Nephron progenitor cell (in vitro differentiated cells): Measurements from ENCODE around the gene ATAD3B.
"Not testable (repeated sequence)": the region's sequence is repeated elsewhere in the genome, so short reads cannot be mapped to it uniquely, and the experiment has no call there.

Experiments used
- DNase-seq: peaks from one replicate; pipeline ENCODE4 v3.0.0; 2021
- H3K27ac Mint-ChIP-seq: 2 replicates; pipeline ENCODE4 v1.8.0; 2021; ENCODE audit warnings: mild to moderate bottlenecking, moderate library complexity, mixed read lengths
- H3K27me3 Mint-ChIP-seq: 2 replicates; pipeline ENCODE4 v1.8.0; 2021; ENCODE audit warnings: mild to moderate bottlenecking, low read depth, mixed read lengths; ENCODE audit not compliant: poor library complexity
- H3K36me3 Mint-ChIP-seq: 2 replicates; pipeline ENCODE4 v1.8.0; 2021; ENCODE audit warnings: low read depth, mixed read lengths
- H3K4me1 Mint-ChIP-seq: 2 replicates; pipeline ENCODE4 v1.8.0; 2021; ENCODE audit warnings: mixed read lengths
- H3K4me3 Mint-ChIP-seq: 2 replicates; pipeline ENCODE4 v1.8.0; 2021; ENCODE audit warnings: mild to moderate bottlenecking, moderate library complexity, mixed read lengths
- H3K9me3 Mint-ChIP-seq: 2 replicates; pipeline ENCODE4 v1.8.0; 2021; ENCODE audit warnings: mild to moderate bottlenecking, moderate library complexity, mixed read lengths
- CTCF ChIP-seq: fragments of 200-600 bp; sonication (generic); IDR thresholded peaks from 2 replicates; pipeline ENCODE4 v1.5.0; 2021; ENCODE audit warnings: antibody characterized with exemption

ATAD3B gene

GRCh38 chr1:1449099-1449739 is 22.3 kb upstream of the ATAD3B start, which contains the start of gene ATAD3C:
Gene ATAD3C (plus strand): TSS chr1:1449689. CDS start chr1:1450684, 995 bp downstream.
- Mint-ChIP-seq H3K27me3 (peaks cover 7% of the 10 kb centered on the region), H3K4me3 (no peak within 1 kb of the TSS), H3K4me1 (peaks cover 6% of the 10 kb centered on the region), H3K9me3 (no peaks in the 10 kb centered on the region), H3K36me3 (no peaks in the 10 kb centered on the region), H3K27ac (no peak within 1 kb of the TSS)
- no peak for TF ChIP-seq CTCF
- no peak for DNase-seq

- not testable (repeated sequence) for H3K27me3 Mint-ChIP-seq, H3K27ac Mint-ChIP-seq, H3K4me1 Mint-ChIP-seq, H3K9me3 Mint-ChIP-seq, DNase-seq, H3K4me3 Mint-ChIP-seq, H3K36me3 Mint-ChIP-seq
These were observed 20.9 kb upstream of the ATAD3B start for GRCh38 chr1:1450616-1451015.

- Mint-ChIP-seq H3K9me3 (no peaks in the 10 kb centered on the region), H3K27me3 (peaks cover 7% of the 10 kb centered on the region), H3K4me1 (peaks cover 6% of the 10 kb centered on the region), H3K36me3 (no peaks in the 10 kb centered on the region), H3K4me3 (no peak overlapping the region), H3K27ac (no peak overlapping the region)
- TF ChIP-seq CTCF, result no peak
- no peak for DNase-seq
These were observed 19.7 kb upstream of the ATAD3B start for GRCh38 chr1:1451696-1452364.

GRCh38 chr1:1452365-1452739 is 19.2 kb upstream of the ATAD3B start:
- H3K27ac Mint-ChIP-seq, H3K4me1 Mint-ChIP-seq, H3K9me3 Mint-ChIP-seq, H3K27me3 Mint-ChIP-seq, DNase-seq, H3K4me3 Mint-ChIP-seq, H3K36me3 Mint-ChIP-seq: not testable (repeated sequence)

- H3K4me3 Mint-ChIP-seq, result no peak overlapping the region
- H3K36me3 Mint-ChIP-seq, result no peaks in the 10 kb centered on the region
- no peak for TF ChIP-seq CTCF
- no peak overlapping the region for H3K27ac Mint-ChIP-seq
- no peak for DNase-seq
- H3K4me1 Mint-ChIP-seq, result peaks cover 6% of the 10 kb centered on the region
- H3K9me3 Mint-ChIP-seq, result no peaks in the 10 kb centered on the region
- peaks cover 7% of the 10 kb centered on the region for H3K27me3 Mint-ChIP-seq
These were observed 18.7 kb upstream of the ATAD3B start for GRCh38 chr1:1452882-1453281.

GRCh38 chr1:1454286-1455056 is 17.1 kb upstream of the ATAD3B start:
- not testable (repeated sequence) for H3K36me3 Mint-ChIP-seq, H3K27ac Mint-ChIP-seq, H3K4me3 Mint-ChIP-seq, H3K4me1 Mint-ChIP-seq, H3K9me3 Mint-ChIP-seq, H3K27me3 Mint-ChIP-seq, DNase-seq

GRCh38 chr1:1455366-1455884 is 16.1 kb upstream of the ATAD3B start:
- Mint-ChIP-seq H3K36me3 (no peaks in the 10 kb centered on the region), H3K27me3 (no peaks in the 10 kb centered on the region), H3K4me3 (no peak overlapping the region), H3K9me3 (no peaks in the 10 kb centered on the region), H3K4me1 (no peaks in the 10 kb centered on the region), H3K27ac (no peak overlapping the region)
- TF ChIP-seq CTCF, result no peak
- DNase-seq, result no peak

GRCh38 chr1:1455934-1456333 is 15.6 kb upstream of the ATAD3B start:
- DNase-seq, H3K27me3 Mint-ChIP-seq, H3K27ac Mint-ChIP-seq, H3K9me3 Mint-ChIP-seq, H3K4me1 Mint-ChIP-seq, H3K4me3 Mint-ChIP-seq, H3K36me3 Mint-ChIP-seq: not testable (repeated sequence)

GRCh38 chr1:1456683-1457255 is 14.8 kb upstream of the ATAD3B start:
- not testable (repeated sequence) for H3K4me3 Mint-ChIP-seq, H3K27me3 Mint-ChIP-seq, H3K27ac Mint-ChIP-seq

GRCh38 chr1:1459156-1459555 is 12.4 kb upstream of the ATAD3B start:
- H3K27me3 Mint-ChIP-seq, result not testable (repeated sequence)

More at GRCh38 chr1:1456683-1457255, 14.8 kb upstream of the ATAD3B start:
- H3K36me3 Mint-ChIP-seq, DNase-seq, H3K4me1 Mint-ChIP-seq, H3K9me3 Mint-ChIP-seq: not testable (repeated sequence)

More at GRCh38 chr1:1459156-1459555, 12.4 kb upstream of the ATAD3B start:
- not testable (repeated sequence) for H3K27ac Mint-ChIP-seq, H3K4me1 Mint-ChIP-seq, DNase-seq, H3K4me3 Mint-ChIP-seq, H3K9me3 Mint-ChIP-seq, H3K36me3 Mint-ChIP-seq
